Duodenal mucosa (tissue), 2 donors: ENCODE results near the gene PLEKHH3.

Experiments
- H3K27ac ChIP-seq: one replicate; pipeline ENCODE4 v1.7.0; 2013; ENCODE audit warnings: low read depth, low read length
- H3K27me3 ChIP-seq, 2 donors: one replicate each; pipeline ENCODE4 v1.7.0; 2013; ENCODE audit warnings: low read length in 2 of 2, control low read depth in 1 of 2; ENCODE audit not compliant: insufficient read depth in 2 of 2, control insufficient read depth in 1 of 2
- H3K36me3 ChIP-seq, 2 donors: one replicate each; pipeline ENCODE4 v1.7.0; 2013; ENCODE audit warnings: low read length in 2 of 2, control low read depth in 1 of 2; ENCODE audit not compliant: insufficient read depth in 2 of 2, control insufficient read depth in 1 of 2
- H3K4me1 ChIP-seq, 2 donors: one replicate each; pipeline ENCODE4 v1.7.0; 2013; ENCODE audit warnings: low read length in 2 of 2, control low read depth in 1 of 2; ENCODE audit not compliant: insufficient read depth in 2 of 2, control insufficient read depth in 1 of 2
- H3K4me3 ChIP-seq, 2 donors: one replicate each; pipeline ENCODE4 v1.7.0; 2013; ENCODE audit warnings: low read length in 2 of 2, low read depth in 1 of 2
- H3K9ac ChIP-seq, 2 donors: one replicate each; pipeline ENCODE4 v1.7.0; 2013; ENCODE audit warnings: low read length in 2 of 2, low read depth in 1 of 2
- H3K9me3 ChIP-seq, 2 donors: one replicate each; pipeline ENCODE4 v1.7.0; 2013; ENCODE audit warnings: low read length in 2 of 2, control low read depth in 1 of 2; ENCODE audit not compliant: control insufficient read depth in 1 of 2

The PLEKHH3 gene

GRCh38 chr17:42679492-42680330 lies 2.9 kb upstream of the PLEKHH3 start:
- peak overlapping the region; percentile 95 for H3K27ac ChIP-seq
- peak overlapping the region; percentile 73 to 74 for H3K9ac ChIP-seq
- H3K27me3 ChIP-seq = peaks cover 12 to 25% of the 10 kb centered on the region in 2 donors
- peaks cover 64 to 77% of the 10 kb centered on the region in 2 donors for H3K4me1 ChIP-seq
- H3K36me3 ChIP-seq = no peaks in the 10 kb centered on the region
- no peaks in the 10 kb centered on the region for H3K9me3 ChIP-seq
- H3K4me3 ChIP-seq = peak overlapping the region; percentile 48 to 65

GRCh38 chr17:42678951-42679491 lies 2.2 kb upstream of the PLEKHH3 start:
- H3K27me3 ChIP-seq = peaks cover 12 to 21% of the 10 kb centered on the region in 2 donors
- H3K4me3 ChIP-seq = peak overlapping the region; percentile 67 to 80
- H3K9me3 ChIP-seq = no peaks in the 10 kb centered on the region
- peak overlapping the region; percentile 73 to 74 for H3K9ac ChIP-seq
- peaks cover 68 to 81% of the 10 kb centered on the region in 2 donors for H3K4me1 ChIP-seq
- H3K27ac ChIP-seq = peak overlapping the region; percentile 95
- H3K36me3 ChIP-seq = no peaks in the 10 kb centered on the region

GRCh38 chr17:42677921-42678781 lies 1.4 kb upstream of the PLEKHH3 start:
- Histone ChIP-seq H3K9me3 (no peaks in the 10 kb centered on the region), H3K36me3 (no peaks in the 10 kb centered on the region), H3K4me1 (peaks cover 59 to 79% of the 10 kb centered on the region in 2 donors), H3K9ac (peak overlapping the region; percentile 63 to 74), H3K4me3 (peak overlapping the region; percentile 67 to 80), H3K27me3 (peaks cover 11 to 14% of the 10 kb centered on the region in 2 donors), H3K27ac (peak overlapping the region; percentile 94)

GRCh38 chr17:42677012-42677857 lies 441 bp upstream of the PLEKHH3 start:
- H3K27ac ChIP-seq = peak overlapping the region; percentile 94
- H3K27me3 ChIP-seq = peaks cover 8 to 10% of the 10 kb centered on the region in 2 donors
- H3K4me3 ChIP-seq = peak overlapping the region; percentile 80
- H3K36me3 ChIP-seq = peaks cover 0 to 3% of the 10 kb centered on the region in 2 donors
- no peaks in the 10 kb centered on the region for H3K9me3 ChIP-seq
- peaks cover 56 to 70% of the 10 kb centered on the region in 2 donors for H3K4me1 ChIP-seq
- H3K9ac ChIP-seq = peak overlapping the region; percentile 63 to 91

DNA sequence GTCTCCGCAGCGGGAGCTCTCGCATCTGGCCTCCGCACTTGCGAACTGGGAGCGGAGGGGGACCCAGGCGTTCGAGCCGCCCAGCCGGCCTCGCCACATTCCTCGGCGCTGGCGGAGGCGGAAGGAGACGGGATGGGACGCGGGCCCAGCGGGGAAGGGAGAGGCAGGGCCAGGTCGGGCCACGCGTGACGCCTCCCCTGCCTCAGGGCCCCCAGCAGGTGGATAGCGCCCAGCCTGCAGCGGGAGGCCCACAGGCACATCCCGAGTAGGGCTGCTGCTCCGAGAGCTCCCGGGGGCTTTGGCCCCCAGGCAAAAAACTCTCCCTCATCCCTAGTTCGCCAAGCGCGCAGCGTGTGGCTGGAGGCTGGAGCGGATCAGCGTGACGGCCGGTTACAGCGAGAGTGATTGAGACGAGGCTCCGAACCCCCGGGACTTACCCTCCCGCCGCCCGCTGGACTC lies 800 bp downstream of the PLEKHH3 start:
- no peaks in the 10 kb centered on the region for H3K27me3 ChIP-seq
- H3K4me1 ChIP-seq = peaks cover 48 to 59% of the 10 kb centered on the region in 2 donors
- H3K27ac ChIP-seq = peak overlapping the region; percentile 50
- H3K36me3 ChIP-seq = peaks cover 0 to 15% of the 10 kb centered on the region in 2 donors
- H3K9ac ChIP-seq = peak overlapping the region; percentile 78 to 91
- peak overlapping the region; percentile 80 for H3K4me3 ChIP-seq
- H3K9me3 ChIP-seq = no peaks in the 10 kb centered on the region

GRCh38 chr17:42675348-42675964 lies 1.3 kb downstream of the PLEKHH3 start:
- Histone ChIP-seq H3K27me3 (no peaks in the 10 kb centered on the region), H3K27ac (peak overlapping the region; percentile 50), H3K4me3 (peak overlapping the region; percentile 80), H3K36me3 (peaks cover 0 to 19% of the 10 kb centered on the region in 2 donors), H3K9me3 (no peaks in the 10 kb centered on the region), H3K9ac (peak overlapping the region; percentile 78 to 91), H3K4me1 (peaks cover 45 to 56% of the 10 kb centered on the region in 2 donors)

GRCh38 chr17:42674755-42675347 lies 1.9 kb downstream of the PLEKHH3 start:
- H3K4me3 ChIP-seq = peak overlapping the region; percentile 80
- H3K9ac ChIP-seq = peak overlapping the region; percentile 32 to 91
- peaks cover 0 to 21% of the 10 kb centered on the region in 2 donors for H3K36me3 ChIP-seq
- peaks cover 39 to 53% of the 10 kb centered on the region in 2 donors for H3K4me1 ChIP-seq
- H3K27me3 ChIP-seq = no peaks in the 10 kb centered on the region
- H3K9me3 ChIP-seq = no peaks in the 10 kb centered on the region
- no peak overlapping the region for H3K27ac ChIP-seq

- H3K9ac ChIP-seq = peak overlapping the region; percentile 10 to 32
- H3K27me3 ChIP-seq = no peaks in the 10 kb centered on the region
- H3K27ac ChIP-seq = peak overlapping the region; percentile 20
- no peaks in the 10 kb centered on the region for H3K9me3 ChIP-seq
- peaks cover 3 to 21% of the 10 kb centered on the region in 2 donors for H3K36me3 ChIP-seq
- H3K4me1 ChIP-seq = peaks cover 35 to 46% of the 10 kb centered on the region in 2 donors
- H3K4me3 ChIP-seq = peak overlapping the region; percentile 57 to 80
Observed at GRCh38 chr17:42673885-42674754, 2.7 kb downstream of the PLEKHH3 start.
